Measurements from ENCODE around the gene MPDZ.

Gene MPDZ

GRCh38 chr9:13131416-13131815, 148.1 kb downstream of the MPDZ start:
- DNase-seq: no peak

GRCh38 chr9:13128266-13128860, 151.1 kb downstream of the MPDZ start:
- peak in 2 of 14 donors; percentile 10 to 25 for DNase-seq

GRCh38 chr9:13127131-13127530, 152.4 kb downstream of the MPDZ start:
- DNase-seq: no peak

GRCh38 chr9:13125261-13125660, 154.2 kb downstream of the MPDZ start:
- DNase-seq: no peak

- peak in 2 of 14 donors; percentile 3 to 8 for DNase-seq
Observed at GRCh38 chr9:13122756-13123369, 156.6 kb downstream of the MPDZ start.

GRCh38 chr9:13118313-13118712, 161.2 kb downstream of the MPDZ start:
- no peak for DNase-seq

GRCh38 chr9:13116292-13116691, 163.2 kb downstream of the MPDZ start:
- DNase-seq: no peak

GRCh38 chr9:13113751-13114150, 165.7 kb downstream of the MPDZ start:
- no peak for DNase-seq

- peak in 1 of 14 donors; percentile 4 for DNase-seq
Observed at GRCh38 chr9:13113216-13113615, 166.3 kb downstream of the MPDZ start.

GRCh38 chr9:13111778-13112177, 167.7 kb downstream of the MPDZ start:
- no peak for DNase-seq

GRCh38 chr9:13110766-13111417, 168.6 kb downstream of the MPDZ start:
- peak in 3 of 14 donors; percentile 3 to 43 (median 24) for DNase-seq

- DNase-seq: no peak
Observed at GRCh38 chr9:13109781-13110180, 169.7 kb downstream of the MPDZ start.

- no peak for DNase-seq
Observed at GRCh38 chr9:13107008-13107407, 172.5 kb downstream of the MPDZ start.

- no peak for DNase-seq
Observed at GRCh38 chr9:13100914-13101572, 178.4 kb downstream of the MPDZ start.

GRCh38 chr9:13095056-13095455, 184.4 kb downstream of the MPDZ start:
- DNase-seq: no peak

GRCh38 chr9:13090628-13091027, 188.9 kb downstream of the MPDZ start:
- DNase-seq: no peak

GRCh38 chr9:13089666-13090065, 189.8 kb downstream of the MPDZ start:
- no peak for DNase-seq

GRCh38 chr9:13088720-13089427, 190.6 kb downstream of the MPDZ start:
- DNase-seq: peak in 3 of 14 donors; percentile 2 to 12 (median 6)

GRCh38 chr9:13083963-13084528, 195.4 kb downstream of the MPDZ start:
- DNase-seq: no peak

GRCh38 chr9:13083366-13083765, 196.1 kb downstream of the MPDZ start:
- DNase-seq: no peak

- no peak for DNase-seq
Observed at GRCh38 chr9:13082796-13083195, 196.7 kb downstream of the MPDZ start.

GRCh38 chr9:13078164-13078563, 201.3 kb downstream of the MPDZ start:
- DNase-seq: no peak
